SK-MEL-5 (cell line): ENCODE data around the gene SIAH1. TPM values are rescaled to one million over a fixed set of nuclear protein-coding genes. Genes with fewer than 3 reads are reported as not detected.
"Not testable (repeated sequence)": the region's sequence is repeated elsewhere in the genome, so short reads cannot be mapped to it uniquely, and the experiment has no call there.

Experiments used
- DNase-seq: peaks from one replicate; pipeline ENCODE4 v3.0.0-alpha.2; 2016; ENCODE audit warnings: low read depth, low spot score
- in situ Hi-C: cut with HindIII; loops from 2 replicates; pipeline ENCODE4 v1.10.0; 2016; ENCODE audit warnings: low sequenced_read_pairs, high pct_unique_total_duplicates, low pct_unique_long_range_greater_than_20kb
- total RNA-seq: library from RNA; depleted of rRNA; stranded (reverse); fragments of >200 nt; shearing (Covaris generic); gene quantifications from 2 replicates; pipeline ENCODE4 v1.2.3, GENCODE V29; 2014

The SIAH1 gene
- total RNA-seq, 1 experiment from 2014 or later: 33.2 TPM

- in situ Hi-C loops, DNase-seq: not testable (repeated sequence)
These were observed 17.3 kb upstream of the SIAH1 start for GRCh38 chr16:48402547-48402946.

DNA sequence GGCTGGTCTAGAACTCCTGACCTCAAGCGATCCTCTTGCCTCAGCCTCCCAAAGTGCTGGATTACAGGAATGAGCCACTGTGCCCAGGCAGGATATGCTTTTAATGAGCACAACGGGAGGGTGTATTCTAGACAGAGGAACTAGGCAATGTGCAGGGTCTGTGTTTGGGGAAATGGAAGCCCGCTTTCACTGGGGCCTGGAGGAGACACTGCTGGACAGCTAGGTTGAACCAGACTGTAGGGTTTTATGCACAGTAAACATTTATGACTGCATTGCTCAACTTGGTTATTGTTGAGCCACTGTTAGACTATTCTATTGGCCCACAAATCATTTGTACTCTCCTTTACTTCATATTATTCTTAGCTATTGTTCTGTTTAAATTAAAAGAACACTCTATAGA is 10.2 kb upstream of the SIAH1 start:
- in situ Hi-C loops: no loop called here
- DNase-seq: no peak

GRCh38 chr16:48394355-48394703 is 9.1 kb upstream of the SIAH1 start:
- no peak for DNase-seq
- in situ Hi-C loops: no loop called here

GRCh38 chr16:48393485-48394354 is 8.5 kb upstream of the SIAH1 start:
- DNase-seq: peak; percentile 73
- in situ Hi-C loops: no loop called here

- in situ Hi-C loops: no loop called here
- DNase-seq: no peak
These were observed 7.2 kb upstream of the SIAH1 start for GRCh38 chr16:48392407-48392806.

- DNase-seq: no peak
These were observed 1.5 kb upstream of the SIAH1 start for GRCh38 chr16:48386559-48387312.

DNA sequence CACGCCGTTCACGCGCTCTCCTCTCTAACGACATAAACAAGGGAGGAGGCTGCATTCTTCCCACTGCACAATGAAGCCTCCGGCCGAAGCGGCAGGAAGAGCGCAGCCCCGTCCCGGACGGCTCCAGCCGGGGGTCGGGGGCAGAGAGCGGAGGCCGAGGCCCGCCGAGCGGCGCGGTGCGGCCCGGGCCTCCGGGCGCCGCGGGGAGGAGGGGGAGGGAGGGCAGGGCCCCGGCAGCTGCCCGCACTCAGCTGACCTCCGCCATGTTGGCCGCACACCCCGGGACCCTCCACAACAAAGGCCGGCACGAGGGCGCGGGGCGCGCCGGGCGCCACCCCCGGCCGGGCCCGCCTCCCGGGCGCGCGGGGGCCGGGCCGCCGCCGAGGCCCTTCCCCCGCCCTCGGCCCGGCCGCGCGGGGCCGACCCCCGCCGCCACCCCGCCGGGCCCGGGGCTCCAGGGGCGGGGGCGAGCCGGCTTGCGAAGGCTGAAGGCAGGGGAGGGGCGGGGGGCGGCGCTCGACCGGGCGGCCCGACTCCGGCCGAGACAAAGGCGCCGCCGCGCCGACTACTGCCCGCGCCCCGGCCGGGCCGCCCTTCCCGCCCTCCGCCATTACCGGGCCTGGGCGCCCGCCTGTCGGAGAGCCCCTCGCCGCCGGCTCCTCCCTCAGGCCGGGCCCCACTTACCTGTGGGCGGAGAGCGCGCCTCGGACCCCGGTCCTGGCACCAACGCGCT is 527 bp downstream of the SIAH1 start:
- DNase-seq: peak; percentile 68
- in situ Hi-C loops: no loop called here

More at GRCh38 chr16:48386559-48387312, 1.5 kb upstream of the SIAH1 start:
- in situ Hi-C loops: no loop called here

GRCh38 chr16:48383877-48384519 is 1.2 kb downstream of the SIAH1 start:
- in situ Hi-C loops: no loop called here
- peak; percentile 43 for DNase-seq

GRCh38 chr16:48383009-48383876 is 2.0 kb downstream of the SIAH1 start:
- in situ Hi-C loops: no loop called here
- DNase-seq: no peak

DNA sequence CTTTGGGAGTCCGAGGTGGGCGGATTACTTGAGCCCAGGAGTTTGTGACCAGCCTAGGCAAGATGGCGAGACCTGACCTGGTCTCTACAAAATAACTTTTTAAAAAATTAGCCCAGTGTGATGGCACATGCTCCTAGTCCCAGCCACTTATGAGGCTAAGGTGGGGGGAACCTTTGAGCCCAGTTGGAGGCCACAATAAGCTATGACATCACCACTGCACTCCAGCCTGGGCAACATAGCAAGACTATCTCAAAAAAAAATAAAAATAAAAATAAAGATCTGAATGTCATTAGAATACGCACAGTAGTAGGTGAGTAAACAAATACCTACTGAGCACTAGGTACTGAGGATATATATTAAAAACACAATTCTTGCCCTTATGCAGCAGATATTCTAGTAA is 3.1 kb downstream of the SIAH1 start:
- DNase-seq: no peak
- in situ Hi-C loops: no loop called here

- in situ Hi-C loops: no loop called here
- no peak for DNase-seq
These were observed 4.0 kb downstream of the SIAH1 start for GRCh38 chr16:48381201-48381600.

DNA sequence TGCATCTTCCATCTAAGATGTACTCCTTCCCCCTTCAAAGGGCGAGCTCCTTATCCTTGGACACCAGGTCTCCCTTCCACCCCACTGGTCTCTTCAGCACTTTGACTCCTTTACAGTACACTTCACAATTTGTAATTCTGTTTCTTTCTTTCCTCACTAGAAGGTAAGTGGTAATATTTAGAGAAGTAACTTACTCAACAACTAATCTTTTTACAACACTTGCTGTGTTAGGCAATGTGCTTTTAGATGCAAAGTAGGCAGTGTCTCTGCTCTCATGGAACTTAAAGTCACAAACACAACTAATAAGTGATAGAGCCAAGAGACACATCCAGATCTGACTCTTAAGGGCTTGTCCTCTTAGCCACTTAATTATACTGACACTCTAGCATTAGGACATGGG is 6.4 kb downstream of the SIAH1 start:
- no peak for DNase-seq
- in situ Hi-C loops: no loop called here

- in situ Hi-C loops: no loop called here
- DNase-seq: no peak
These were observed 6.9 kb downstream of the SIAH1 start for GRCh38 chr16:48378276-48378675.

GRCh38 chr16:48377301-48377700 is 7.9 kb downstream of the SIAH1 start:
- DNase-seq, in situ Hi-C loops: not testable (repeated sequence)

DNA sequence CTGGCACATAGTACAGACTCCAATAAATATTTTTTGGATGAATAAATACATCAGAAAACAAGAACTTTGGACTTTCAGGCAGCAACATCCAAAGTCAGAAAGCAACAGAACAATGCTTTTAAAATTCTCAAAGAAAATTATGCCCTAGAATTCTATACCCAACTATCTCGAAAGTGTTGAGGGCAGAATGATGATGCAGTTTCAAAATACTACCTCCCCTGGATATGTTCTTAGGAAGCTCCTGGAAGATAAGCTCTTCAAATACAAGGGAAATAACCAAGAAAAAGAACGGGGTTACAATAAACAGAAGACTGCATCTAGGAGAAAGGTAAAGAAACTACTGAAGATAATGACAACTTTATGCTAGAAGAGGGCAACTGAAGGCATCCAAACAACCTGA is 11.0 kb downstream of the SIAH1 start:
- in situ Hi-C loops: no loop called here
- no peak for DNase-seq

DNA sequence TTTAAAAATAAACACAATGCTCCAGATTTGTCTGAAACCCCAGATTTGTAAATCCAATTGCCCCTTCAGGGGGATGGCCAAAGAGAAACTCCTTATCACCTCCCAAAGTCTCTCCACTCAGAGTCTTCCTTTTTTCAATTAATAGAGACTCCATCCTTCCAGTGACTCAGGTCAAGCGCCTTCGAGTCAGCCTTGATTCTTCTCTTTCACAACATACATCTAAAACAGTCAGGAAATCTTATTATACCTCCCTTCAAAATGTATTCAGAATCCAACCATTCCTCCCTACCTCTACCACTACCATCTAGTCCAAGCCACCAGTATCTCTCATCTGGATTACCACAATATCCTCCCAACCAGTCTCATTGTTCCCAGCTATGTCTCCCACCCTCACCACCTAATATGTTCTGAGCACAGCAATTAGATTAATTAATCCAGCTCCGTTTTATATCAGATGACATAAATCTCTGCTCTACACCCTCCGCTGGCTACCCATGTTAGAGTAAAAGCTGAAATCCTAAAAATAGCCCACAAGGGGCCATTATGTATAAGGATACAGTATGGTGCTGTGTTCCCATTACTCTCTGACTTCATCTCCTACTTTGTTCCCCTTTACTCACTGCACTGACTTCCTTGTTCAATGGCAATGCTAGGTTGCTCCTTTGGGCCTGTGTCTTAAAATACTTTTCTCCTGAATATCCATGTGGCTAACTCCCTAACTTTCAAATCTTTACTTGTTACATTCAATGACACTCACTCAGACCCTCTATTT is 11.8 kb downstream of the SIAH1 start:
- in situ Hi-C loops: no loop called here
- peak; percentile 54 for DNase-seq
